GM18861 (cell line): ENCODE measurements around the gene NR1D1.

Experiments
- ATAC-seq: cut with Tn5 transposase; IDR thresholded peaks from one replicate; pipeline ENCODE4 v1.9.1; 2021; ENCODE audit not compliant: unreplicated experiment

Gene NR1D1

GRCh38 chr17:40111221-40112128 is 11.1 kb upstream of the NR1D1 start:
- ATAC-seq: no peak

- ATAC-seq: no peak
Observed at GRCh38 chr17:40110026-40110845, 9.8 kb upstream of the NR1D1 start.

GRCh38 chr17:40108970-40109824 is 8.8 kb upstream of the NR1D1 start:
- no peak for ATAC-seq

GRCh38 chr17:40107522-40108174 is 7.3 kb upstream of the NR1D1 start:
- no peak for ATAC-seq

- no peak for ATAC-seq
Observed at GRCh38 chr17:40106760-40107521, 6.6 kb upstream of the NR1D1 start.

GRCh38 chr17:40105861-40106759 is 5.7 kb upstream of the NR1D1 start:
- ATAC-seq: no peak

GRCh38 chr17:40104594-40105486 is 4.5 kb upstream of the NR1D1 start:
- no peak for ATAC-seq

- no peak for ATAC-seq
Observed at GRCh38 chr17:40103688-40104087, 3.3 kb upstream of the NR1D1 start.

GRCh38 chr17:40103071-40103661 is 2.8 kb upstream of the NR1D1 start:
- no peak for ATAC-seq

GRCh38 chr17:40101367-40102210 is 1.2 kb upstream of the NR1D1 start:
- ATAC-seq: no peak

- ATAC-seq: peak; percentile 20
Observed at GRCh38 chr17:40100669-40101366, 429 bp upstream of the NR1D1 start.

GRCh38 chr17:40099619-40100418 is 570 bp downstream of the NR1D1 start:
- no peak for ATAC-seq

- ATAC-seq: peak; percentile 37
Observed at GRCh38 chr17:40098846-40099618, 1.4 kb downstream of the NR1D1 start.
